Hematopoietic multipotent progenitor cell treated with erythropoietin and hydrocortisone succinate and interleukin-3 and kit ligand, for 17 days (in vitro differentiated cells): ENCODE results near the gene ALK.

Experiments
- DNase-seq: peaks from one replicate; pipeline ENCODE4 v3.0.0-alpha.2; 2015; ENCODE audit warnings: low spot score

Gene ALK

GRCh38 chr2:29398384-29399237 lies 522.8 kb downstream of the ALK start:
- DNase-seq: no peak

- DNase-seq: no peak
These were observed 523.7 kb downstream of the ALK start for GRCh38 chr2:29397713-29398112.

GRCh38 chr2:29397039-29397438 lies 524.3 kb downstream of the ALK start:
- no peak for DNase-seq

- DNase-seq: no peak
These were observed 526.4 kb downstream of the ALK start for GRCh38 chr2:29394981-29395350.

- no peak for DNase-seq
These were observed 526.9 kb downstream of the ALK start for GRCh38 chr2:29394311-29394980.

GRCh38 chr2:29393676-29394075 lies 527.7 kb downstream of the ALK start:
- DNase-seq: no peak

- DNase-seq: no peak
These were observed 528.6 kb downstream of the ALK start for GRCh38 chr2:29392774-29393173.

- DNase-seq: no peak
These were observed 531.2 kb downstream of the ALK start for GRCh38 chr2:29390136-29390535.

GRCh38 chr2:29389686-29390085 lies 531.7 kb downstream of the ALK start:
- no peak for DNase-seq

- no peak for DNase-seq
These were observed 533.3 kb downstream of the ALK start for GRCh38 chr2:29388071-29388470.

- DNase-seq: no peak
These were observed 538.9 kb downstream of the ALK start for GRCh38 chr2:29382486-29382885.

- no peak for DNase-seq
These were observed 543.6 kb downstream of the ALK start for GRCh38 chr2:29377788-29378187.

GRCh38 chr2:29376541-29376940 lies 544.8 kb downstream of the ALK start:
- DNase-seq: no peak

GRCh38 chr2:29375843-29376242 lies 545.5 kb downstream of the ALK start:
- no peak for DNase-seq

- no peak for DNase-seq
These were observed 546.6 kb downstream of the ALK start for GRCh38 chr2:29374823-29375222.

- no peak for DNase-seq
These were observed 547.5 kb downstream of the ALK start for GRCh38 chr2:29373870-29374269.

GRCh38 chr2:29372185-29372584 lies 549.2 kb downstream of the ALK start:
- no peak for DNase-seq

GRCh38 chr2:29370581-29371125 lies 550.7 kb downstream of the ALK start:
- no peak for DNase-seq

GRCh38 chr2:29370173-29370572 lies 551.2 kb downstream of the ALK start:
- no peak for DNase-seq

- DNase-seq: no peak
These were observed 552.7 kb downstream of the ALK start for GRCh38 chr2:29368659-29369040.

GRCh38 chr2:29367986-29368658 lies 553.3 kb downstream of the ALK start:
- DNase-seq: no peak

- DNase-seq: no peak
These were observed 558.3 kb downstream of the ALK start for GRCh38 chr2:29363111-29363510.

- DNase-seq: no peak
These were observed 560.2 kb downstream of the ALK start for GRCh38 chr2:29361231-29361630.
